Progenitor cell of endocrine pancreas (in vitro differentiated cells): ENCODE measurements around the gene AZIN2. TPM values are rescaled to one million over a fixed set of nuclear protein-coding genes. Genes with fewer than 3 reads are reported as not detected.

ENCODE experiments used
- DNase-seq: peaks from one replicate; pipeline ENCODE4 v3.0.0; 2021; ENCODE audit warnings: low spot score; ENCODE audit not compliant: unreplicated experiment
- H3K27ac Mint-ChIP-seq: 2 replicates; pipeline ENCODE4 v1.8.0; 2021; ENCODE audit warnings: mild to moderate bottlenecking, moderate library complexity, mixed read lengths
- H3K27me3 Mint-ChIP-seq: 2 replicates; pipeline ENCODE4 v1.8.0; 2021; ENCODE audit warnings: mixed read lengths
- H3K36me3 Mint-ChIP-seq: 2 replicates; pipeline ENCODE4 v1.8.0; 2022; ENCODE audit warnings: mixed read lengths; ENCODE audit not compliant: insufficient read depth
- H3K4me1 Mint-ChIP-seq: 2 replicates; pipeline ENCODE4 v1.8.0; 2021; ENCODE audit warnings: low read depth, mixed read lengths
- H3K4me3 Mint-ChIP-seq: 2 replicates; pipeline ENCODE4 v1.8.0; 2021; ENCODE audit warnings: low read depth, mild to moderate bottlenecking, moderate library complexity, mixed read lengths
- H3K9me3 Mint-ChIP-seq: 2 replicates; pipeline ENCODE4 v1.8.0; 2021; ENCODE audit warnings: low read depth, mixed read lengths
- total RNA-seq: library from RNA; stranded (reverse); gene quantifications from 2 replicates; pipeline ENCODE4 v1.2.1, GENCODE V29; 2021
- TF ChIP-seq, protein P1 (sequence below): fragments of 200-600 bp; sonication (generic); IDR thresholded peaks from one replicate; pipeline ENCODE4 v1.5.0; 2021; ENCODE audit warnings: antibody characterized with exemption, mild to moderate bottlenecking; ENCODE audit not compliant: unreplicated experiment

AZIN2 gene
- total RNA-seq, 1 donor from 2014 or later = 5.2 TPM

DNA sequence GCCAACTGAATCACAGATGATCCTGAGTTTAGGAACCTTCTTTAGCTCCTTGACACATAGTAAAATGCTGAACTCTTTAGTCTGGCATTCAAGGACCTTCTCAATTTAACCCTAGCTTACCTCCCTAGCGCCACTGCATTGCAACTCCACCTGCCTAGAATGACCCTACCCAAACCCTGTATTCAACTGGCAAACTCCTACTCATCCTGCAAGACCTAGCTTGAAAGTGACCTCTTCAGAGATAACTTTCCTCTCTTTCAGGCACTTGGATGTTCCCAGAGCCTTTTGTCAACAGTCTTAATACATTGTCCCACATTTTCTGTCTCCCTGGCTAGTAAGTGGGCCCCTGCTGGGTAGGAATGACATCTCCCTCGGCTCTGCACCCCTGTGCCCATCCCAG is 81.2 kb downstream of the AZIN2 start:
- Mint-ChIP-seq H3K27me3 (peaks cover 2% of the 10 kb centered on the region), H3K27ac (no peak overlapping the region), H3K9me3 (peaks cover 3% of the 10 kb centered on the region), H3K4me1 (peaks cover 4% of the 10 kb centered on the region), H3K4me3 (no peak overlapping the region), H3K36me3 (peaks cover 6% of the 10 kb centered on the region)
- TF ChIP-seq, protein P1, sequence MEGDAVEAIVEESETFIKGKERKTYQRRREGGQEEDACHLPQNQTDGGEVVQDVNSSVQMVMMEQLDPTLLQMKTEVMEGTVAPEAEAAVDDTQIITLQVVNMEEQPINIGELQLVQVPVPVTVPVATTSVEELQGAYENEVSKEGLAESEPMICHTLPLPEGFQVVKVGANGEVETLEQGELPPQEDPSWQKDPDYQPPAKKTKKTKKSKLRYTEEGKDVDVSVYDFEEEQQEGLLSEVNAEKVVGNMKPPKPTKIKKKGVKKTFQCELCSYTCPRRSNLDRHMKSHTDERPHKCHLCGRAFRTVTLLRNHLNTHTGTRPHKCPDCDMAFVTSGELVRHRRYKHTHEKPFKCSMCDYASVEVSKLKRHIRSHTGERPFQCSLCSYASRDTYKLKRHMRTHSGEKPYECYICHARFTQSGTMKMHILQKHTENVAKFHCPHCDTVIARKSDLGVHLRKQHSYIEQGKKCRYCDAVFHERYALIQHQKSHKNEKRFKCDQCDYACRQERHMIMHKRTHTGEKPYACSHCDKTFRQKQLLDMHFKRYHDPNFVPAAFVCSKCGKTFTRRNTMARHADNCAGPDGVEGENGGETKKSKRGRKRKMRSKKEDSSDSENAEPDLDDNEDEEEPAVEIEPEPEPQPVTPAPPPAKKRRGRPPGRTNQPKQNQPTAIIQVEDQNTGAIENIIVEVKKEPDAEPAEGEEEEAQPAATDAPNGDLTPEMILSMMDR = no peak
- DNase-seq = no peak

DNA sequence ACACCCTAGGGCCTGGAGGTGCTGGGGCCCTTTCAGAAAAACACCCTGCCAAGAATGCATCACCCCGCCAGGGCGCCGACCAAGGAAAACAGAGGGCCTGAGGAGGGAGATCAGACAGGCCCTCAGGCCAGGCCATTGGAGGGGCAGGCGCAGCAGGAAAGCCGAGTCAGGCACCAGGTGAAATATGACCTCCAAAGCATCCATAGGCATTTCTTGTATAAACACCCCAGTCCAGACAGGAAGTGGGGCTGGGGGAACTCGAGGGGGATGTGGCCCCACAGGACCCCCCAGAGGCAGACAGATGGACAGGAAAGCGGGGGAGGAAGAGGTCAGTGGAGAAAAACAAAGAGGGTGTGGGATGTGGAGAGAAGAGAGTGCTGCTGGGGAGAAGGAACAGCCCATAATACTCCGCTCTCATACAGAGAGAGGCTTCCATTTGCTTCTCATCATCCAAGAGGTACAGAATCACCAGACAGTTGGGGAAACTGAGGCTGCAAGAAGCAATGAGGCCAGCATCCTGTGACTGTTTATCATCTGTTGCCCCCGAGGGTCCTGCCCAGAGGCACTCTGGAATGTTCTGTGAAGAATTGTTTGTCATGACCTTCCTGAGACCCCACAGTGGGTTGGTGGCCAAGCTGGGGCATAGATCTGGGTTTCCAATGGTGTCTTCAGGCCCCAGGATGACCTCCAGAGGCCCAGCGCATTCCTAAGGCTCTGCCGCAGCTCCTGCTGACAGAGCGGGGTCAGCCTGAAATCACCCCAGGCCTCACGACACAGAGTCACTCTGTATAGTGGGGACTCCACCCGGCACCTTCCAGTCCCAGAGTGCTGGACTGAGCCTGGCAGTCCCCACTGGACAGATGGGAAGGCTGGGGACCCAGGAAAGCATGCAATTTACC is 82.9 kb downstream of the AZIN2 start:
- no peak for DNase-seq
- no peak overlapping the region for H3K27ac Mint-ChIP-seq
- peaks cover 4% of the 10 kb centered on the region for H3K4me1 Mint-ChIP-seq
- H3K27me3 Mint-ChIP-seq = peaks cover 2% of the 10 kb centered on the region
- TF ChIP-seq, protein P1 = no peak
- H3K9me3 Mint-ChIP-seq = peaks cover 3% of the 10 kb centered on the region
- H3K4me3 Mint-ChIP-seq = no peak overlapping the region
- peaks cover 9% of the 10 kb centered on the region for H3K36me3 Mint-ChIP-seq

DNA sequence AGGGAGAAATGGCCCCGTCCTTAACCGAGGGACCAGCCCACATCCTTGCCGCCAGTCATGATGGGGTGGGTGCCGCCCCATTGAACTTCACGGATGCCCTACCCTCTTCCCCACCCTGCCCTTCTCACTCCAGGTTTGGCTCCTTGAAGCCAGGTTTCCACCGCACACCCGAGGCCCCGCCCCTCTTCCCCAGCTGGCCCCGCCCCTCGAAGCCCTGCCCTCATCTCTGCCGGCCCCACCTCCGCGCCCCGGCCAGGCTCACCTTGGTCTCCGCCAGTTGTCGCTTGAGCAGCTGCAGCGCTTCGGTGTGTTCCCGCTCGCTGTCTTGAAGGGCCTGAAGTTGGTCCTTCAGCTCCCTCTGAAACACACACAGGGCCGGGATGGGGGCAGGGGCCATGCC is 84.3 kb downstream of the AZIN2 start:
- Mint-ChIP-seq H3K9me3 (peaks cover 3% of the 10 kb centered on the region), H3K36me3 (peaks cover 9% of the 10 kb centered on the region), H3K4me3 (no peak overlapping the region), H3K4me1 (peaks cover 4% of the 10 kb centered on the region), H3K27ac (no peak overlapping the region), H3K27me3 (peaks cover 2% of the 10 kb centered on the region)
- no peak for DNase-seq
- TF ChIP-seq, protein P1 = no peak

DNA sequence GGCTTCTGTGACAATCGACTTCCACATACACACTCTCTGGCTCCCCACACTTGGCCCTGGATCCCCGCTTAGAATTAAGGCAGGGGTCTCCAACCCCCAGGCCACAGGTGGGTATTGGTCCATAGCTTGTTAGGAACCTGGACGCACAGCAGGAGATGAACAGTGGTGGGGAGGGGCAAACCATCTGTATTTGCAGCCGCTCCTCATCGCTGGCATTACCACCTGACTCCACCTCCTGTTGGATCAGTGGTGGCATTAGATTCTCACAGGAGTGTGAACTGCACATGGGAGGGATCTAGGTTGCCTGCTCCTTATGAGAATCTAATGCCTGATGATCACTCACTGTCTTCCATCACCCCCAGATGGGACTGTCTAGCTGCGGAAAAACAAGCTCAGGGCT is 84.9 kb downstream of the AZIN2 start:
- no peak for DNase-seq
- Mint-ChIP-seq H3K4me3 (no peak overlapping the region), H3K9me3 (peaks cover 3% of the 10 kb centered on the region), H3K27ac (no peak overlapping the region), H3K36me3 (peaks cover 9% of the 10 kb centered on the region), H3K4me1 (peaks cover 4% of the 10 kb centered on the region), H3K27me3 (peaks cover 2% of the 10 kb centered on the region)
- TF ChIP-seq, protein P1 = no peak

DNA sequence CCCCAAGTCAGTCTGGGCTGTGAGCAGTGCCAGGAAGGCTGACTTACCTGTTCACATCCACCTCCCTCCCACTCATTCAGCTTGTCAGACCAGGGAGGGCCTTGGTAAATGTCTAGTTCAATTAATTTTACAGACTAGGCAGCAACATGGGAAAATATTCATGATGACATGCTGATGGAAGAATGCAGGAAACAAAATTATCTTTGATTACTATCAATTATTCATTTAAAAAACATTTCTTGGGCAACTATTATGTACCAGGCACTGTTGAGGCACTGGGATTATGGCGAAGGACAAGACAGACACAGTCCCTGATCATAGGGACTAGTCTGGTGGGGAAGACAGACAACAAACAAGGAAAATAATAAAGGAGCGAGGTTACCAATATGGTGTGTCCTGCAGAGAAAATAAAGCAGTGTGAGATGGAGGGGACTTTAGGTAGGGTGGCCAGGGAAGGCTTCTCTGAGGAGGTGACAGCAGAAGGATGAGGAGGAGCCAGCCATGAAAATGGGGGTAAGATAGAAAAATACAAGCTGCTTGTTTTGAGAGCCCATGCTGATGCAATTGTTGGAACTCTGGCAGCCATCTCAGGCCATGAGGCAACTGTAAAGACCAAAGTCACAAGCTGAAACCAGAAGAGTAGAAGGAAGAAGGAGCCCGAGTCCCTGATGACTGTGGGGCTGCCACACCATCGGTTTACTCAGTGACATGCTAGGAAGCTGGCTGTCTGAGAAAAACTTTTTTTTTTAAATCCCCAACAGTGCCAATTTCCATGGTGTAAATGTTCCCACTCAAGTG is 86.9 kb downstream of the AZIN2 start:
- H3K4me3 Mint-ChIP-seq = no peak overlapping the region
- H3K27ac Mint-ChIP-seq = no peak overlapping the region
- peaks cover 5% of the 10 kb centered on the region for H3K4me1 Mint-ChIP-seq
- no peak for DNase-seq
- peaks cover 3% of the 10 kb centered on the region for H3K9me3 Mint-ChIP-seq
- TF ChIP-seq, protein P1 = no peak
- no peaks in the 10 kb centered on the region for H3K27me3 Mint-ChIP-seq
- H3K36me3 Mint-ChIP-seq = peaks cover 9% of the 10 kb centered on the region
